Cardiac muscle cell (in vitro differentiated cells and primary cell): ENCODE results near the gene ICAM1. TPM values are rescaled to one million over a fixed set of nuclear protein-coding genes. Genes with fewer than 3 reads are reported as not detected.
A peak's percentile ranks its signal among the peaks of the same experiment; 100 is the strongest.

Experiments
- DNase-seq, 2 donors: peaks; one replicate each; pipeline versions ENCODE4 v3.0.0 to v3.0.0-alpha.2; 2010 to 2017; ENCODE audit warnings: low read depth in 1 of 2, low spot score in 1 of 2
- H3K27ac ChIP-seq: fragments of 200-600 bp; sonication (generic); 2 replicates; pipeline ENCODE4 v1.5.1; 2016
- H3K27me3 ChIP-seq: fragments of 200-600 bp; sonication (generic); 2 replicates; pipeline ENCODE4 v1.6.0; 2016; ENCODE audit warnings: control low read depth
- H3K36me3 ChIP-seq: fragments of 200-600 bp; sonication (generic); 2 replicates; pipeline ENCODE4 v1.5.1; 2016; ENCODE audit warnings: control low read depth
- H3K4me1 ChIP-seq: fragments of 200-600 bp; sonication (generic); 2 replicates; pipeline ENCODE4 v1.8.1; 2017; ENCODE audit warnings: low read depth, mild to moderate bottlenecking, mixed run types
- H3K4me3 ChIP-seq: fragments of 200-600 bp; sonication (generic); 2 replicates; pipeline ENCODE4 v1.5.1; 2016; ENCODE audit warnings: mild to moderate bottlenecking
- H3K9me3 ChIP-seq: fragments of 200-600 bp; sonication (generic); 2 replicates; pipeline ENCODE4 v1.5.1; 2017; ENCODE audit warnings: low read depth, mild to moderate bottlenecking, control low read depth
- polyA plus RNA-seq: library from polyadenylated mRNA; unstranded; fragments of >200 nt; fragmentation: Nextera tagmentation; extraction: Ambion mirVana; gene quantifications from 2 replicates; pipeline ENCODE4 v1.2.1, GENCODE V29; 2016
- total RNA-seq: library from RNA; depleted of rRNA; stranded (reverse); fragments of >200 nt; gene quantifications from 2 replicates; pipeline ENCODE4 v1.2.3, GENCODE V29; 2016
- TF ChIP-seq, protein P1 (sequence below): IDR thresholded peaks from 2 replicates; pipeline ENCODE4 v1.5.1; 2012; ENCODE audit warnings: low read depth, mild to moderate bottlenecking, low read length

ICAM1 gene
- total and polyA plus RNA-seq, 2 experiments from 2014 or later = 0.57 to 0.77 TPM

DNA sequence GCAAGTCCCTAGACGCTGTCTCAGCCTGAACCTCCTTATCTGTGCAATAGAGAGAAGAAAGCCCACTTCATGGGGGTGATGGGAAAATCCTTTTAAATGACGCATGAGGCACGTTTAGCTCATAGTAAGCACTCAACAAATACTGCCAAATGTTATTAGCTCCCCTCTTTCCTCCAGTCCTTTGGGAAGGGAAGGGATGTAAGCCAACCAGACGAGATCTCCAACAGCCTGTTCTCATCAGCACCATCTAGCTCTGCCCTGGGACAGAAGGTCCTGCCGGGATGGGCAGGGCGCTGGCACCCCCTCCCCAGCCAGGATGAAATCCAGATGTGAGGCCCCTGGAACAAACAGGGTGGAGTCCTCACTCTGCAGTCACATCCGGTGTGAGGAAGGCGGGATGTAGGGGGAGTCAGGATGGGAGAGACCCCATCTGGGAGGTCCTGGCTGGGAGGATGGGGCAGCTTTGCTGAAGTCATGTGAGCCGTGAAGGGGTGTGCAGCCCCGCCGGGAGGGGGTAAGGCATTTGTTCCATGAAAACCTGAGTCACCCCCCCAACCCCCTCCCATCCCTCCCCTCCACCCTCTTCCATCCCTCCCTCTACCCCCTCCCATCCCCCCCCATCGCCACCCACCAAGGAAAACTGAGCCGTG is 44.4 kb upstream of the ICAM1 start:
- H3K4me1 ChIP-seq = no peaks in the 10 kb centered on the region
- DNase-seq = peak in 1 of 2 donors; percentile 93
- H3K9me3 ChIP-seq = no peaks in the 10 kb centered on the region
- H3K27ac ChIP-seq = no peak overlapping the region
- H3K27me3 ChIP-seq = no peaks in the 10 kb centered on the region
- no peak overlapping the region for H3K4me3 ChIP-seq
- TF ChIP-seq, protein P1, sequence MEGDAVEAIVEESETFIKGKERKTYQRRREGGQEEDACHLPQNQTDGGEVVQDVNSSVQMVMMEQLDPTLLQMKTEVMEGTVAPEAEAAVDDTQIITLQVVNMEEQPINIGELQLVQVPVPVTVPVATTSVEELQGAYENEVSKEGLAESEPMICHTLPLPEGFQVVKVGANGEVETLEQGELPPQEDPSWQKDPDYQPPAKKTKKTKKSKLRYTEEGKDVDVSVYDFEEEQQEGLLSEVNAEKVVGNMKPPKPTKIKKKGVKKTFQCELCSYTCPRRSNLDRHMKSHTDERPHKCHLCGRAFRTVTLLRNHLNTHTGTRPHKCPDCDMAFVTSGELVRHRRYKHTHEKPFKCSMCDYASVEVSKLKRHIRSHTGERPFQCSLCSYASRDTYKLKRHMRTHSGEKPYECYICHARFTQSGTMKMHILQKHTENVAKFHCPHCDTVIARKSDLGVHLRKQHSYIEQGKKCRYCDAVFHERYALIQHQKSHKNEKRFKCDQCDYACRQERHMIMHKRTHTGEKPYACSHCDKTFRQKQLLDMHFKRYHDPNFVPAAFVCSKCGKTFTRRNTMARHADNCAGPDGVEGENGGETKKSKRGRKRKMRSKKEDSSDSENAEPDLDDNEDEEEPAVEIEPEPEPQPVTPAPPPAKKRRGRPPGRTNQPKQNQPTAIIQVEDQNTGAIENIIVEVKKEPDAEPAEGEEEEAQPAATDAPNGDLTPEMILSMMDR = no peak
- no peaks in the 10 kb centered on the region for H3K36me3 ChIP-seq

DNA sequence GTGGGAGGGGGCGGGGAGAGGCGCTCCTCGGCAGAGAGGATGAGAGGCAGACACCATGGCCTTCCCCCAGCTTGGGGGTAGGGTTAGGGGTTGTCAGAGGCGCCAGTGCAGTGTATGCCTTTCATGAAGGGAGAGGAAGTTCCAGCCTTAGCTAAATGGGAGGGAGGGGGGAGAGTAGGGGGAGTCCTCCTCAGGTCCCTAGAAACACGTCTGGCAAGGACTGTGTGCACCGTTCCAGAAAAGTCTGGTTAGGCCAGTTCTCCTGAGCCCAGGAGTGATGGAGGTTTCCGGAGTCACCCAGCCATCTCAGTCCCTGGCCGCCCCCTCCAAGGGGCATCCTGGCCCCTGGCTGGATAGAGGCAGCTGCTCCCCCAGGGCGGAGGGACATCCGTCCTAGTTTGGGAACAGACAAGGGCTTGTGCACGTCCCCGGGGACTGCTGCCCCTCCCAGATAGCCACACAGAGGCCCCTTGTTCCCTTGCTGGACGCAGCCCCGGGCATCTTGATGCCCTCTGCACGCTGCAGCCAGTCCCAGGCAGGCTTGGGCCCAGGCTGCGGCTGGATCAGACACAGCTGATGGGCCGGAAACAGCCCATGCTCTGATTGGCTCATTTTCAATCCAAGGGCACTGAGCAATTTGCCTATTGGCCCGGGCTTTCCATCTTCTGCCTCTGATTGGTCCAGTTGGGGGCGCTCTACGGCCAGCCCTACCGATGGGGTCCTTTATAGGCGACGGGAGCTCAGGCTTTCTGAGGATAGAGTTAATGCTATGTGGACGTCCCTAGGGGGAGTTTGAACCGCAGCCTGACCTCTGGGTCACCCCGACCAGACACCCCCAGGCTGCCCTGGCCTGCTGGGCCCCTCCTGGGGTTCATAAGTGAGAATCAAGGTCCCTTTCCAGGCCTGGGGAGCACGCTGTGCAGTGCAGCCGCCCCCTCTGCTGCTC is 43.6 kb upstream of the ICAM1 start:
- H3K4me3 ChIP-seq = no peak overlapping the region
- DNase-seq = peak in 1 of 2 donors; percentile 38
- no peaks in the 10 kb centered on the region for H3K36me3 ChIP-seq
- no peak overlapping the region for H3K27ac ChIP-seq
- no peaks in the 10 kb centered on the region for H3K9me3 ChIP-seq
- no peaks in the 10 kb centered on the region for H3K27me3 ChIP-seq
- no peaks in the 10 kb centered on the region for H3K4me1 ChIP-seq
- TF ChIP-seq, protein P1 = no peak

DNA sequence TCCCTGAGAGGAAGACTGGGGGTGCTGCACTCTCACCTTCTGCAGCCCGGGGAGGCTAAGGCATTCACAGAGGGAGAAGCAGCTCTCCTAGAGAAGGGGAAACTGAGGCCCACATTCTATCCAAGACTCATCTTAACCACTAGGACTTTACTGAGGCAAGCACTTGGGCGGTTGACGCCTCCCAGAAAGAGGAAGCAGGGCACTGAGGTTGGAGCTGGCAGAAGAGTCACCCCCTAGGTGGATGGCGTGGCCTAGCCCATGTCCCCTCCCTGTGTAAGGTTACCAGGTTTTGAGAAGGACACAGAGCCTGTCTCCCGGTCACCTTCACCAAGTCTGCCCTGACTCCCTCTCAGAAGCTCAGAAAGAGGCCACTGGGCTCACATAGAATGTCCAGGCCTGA is 42.5 kb upstream of the ICAM1 start:
- Histone ChIP-seq H3K36me3 (no peaks in the 10 kb centered on the region), H3K4me3 (no peak overlapping the region), H3K27me3 (no peaks in the 10 kb centered on the region), H3K27ac (no peak overlapping the region), H3K4me1 (no peaks in the 10 kb centered on the region), H3K9me3 (no peaks in the 10 kb centered on the region)
- DNase-seq = no peak
- TF ChIP-seq, protein P1 = no peak

DNA sequence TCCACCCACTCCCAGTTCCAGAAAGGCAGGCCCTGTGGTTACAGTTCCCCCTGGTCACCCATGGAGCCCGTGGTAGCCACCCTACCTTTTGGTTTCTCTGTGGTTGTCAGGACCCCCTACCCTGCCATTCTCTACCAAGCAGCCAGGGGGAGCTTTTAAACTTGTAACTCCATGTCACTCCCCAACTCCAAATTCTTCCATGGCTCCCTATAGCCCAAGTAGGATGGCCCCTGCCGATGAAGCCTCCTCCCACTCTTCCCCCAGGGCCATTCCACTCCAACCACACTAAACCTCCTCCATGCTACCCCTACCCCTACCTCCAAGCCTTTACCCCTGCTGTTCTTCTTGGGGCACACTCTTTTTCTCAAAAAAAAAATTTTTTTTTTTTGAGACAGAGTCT is 42.0 kb upstream of the ICAM1 start:
- no peak overlapping the region for H3K4me3 ChIP-seq
- TF ChIP-seq, protein P1 = peak; percentile 53
- H3K27me3 ChIP-seq = no peaks in the 10 kb centered on the region
- peak; percentile 44 to 57 for DNase-seq
- no peaks in the 10 kb centered on the region for H3K4me1 ChIP-seq
- no peaks in the 10 kb centered on the region for H3K36me3 ChIP-seq
- no peak overlapping the region for H3K27ac ChIP-seq
- H3K9me3 ChIP-seq = no peaks in the 10 kb centered on the region

DNA sequence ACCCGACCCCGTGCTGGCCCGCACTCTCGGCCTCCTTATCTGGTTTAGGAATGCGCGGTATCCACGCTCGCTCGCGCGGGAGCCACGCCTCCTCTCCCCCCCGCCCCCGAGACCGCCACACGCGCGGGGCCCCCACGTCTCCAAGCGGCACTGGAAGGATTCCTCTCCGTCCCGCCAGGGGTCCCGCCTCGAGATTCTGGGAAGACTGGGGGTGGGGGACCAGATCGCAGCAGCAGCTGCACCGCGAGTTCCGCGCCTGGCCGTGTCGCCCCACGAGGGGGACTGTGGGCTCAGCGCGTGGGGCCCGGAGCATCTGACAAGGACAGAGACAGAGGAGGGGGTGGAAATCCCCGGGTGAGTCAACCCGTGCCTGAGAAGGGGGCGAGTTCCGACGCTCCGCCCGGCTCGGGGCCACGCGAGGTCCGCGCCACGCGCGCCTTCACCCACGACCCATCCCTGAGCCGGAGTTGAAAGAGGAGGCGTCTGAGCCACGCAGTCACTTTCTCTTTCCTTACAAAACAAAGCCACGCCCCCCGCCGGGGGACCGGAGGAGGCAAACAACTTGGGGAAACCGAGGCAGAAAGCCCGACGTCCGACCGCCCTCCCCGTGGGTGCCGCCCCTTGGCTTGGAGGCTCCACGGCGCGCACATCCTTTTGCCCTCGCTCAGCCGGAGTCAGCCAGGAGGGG is 40.6 kb upstream of the ICAM1 start:
- Histone ChIP-seq H3K36me3 (no peaks in the 10 kb centered on the region), H3K4me3 (peak overlapping the region; percentile 55), H3K27ac (no peak overlapping the region), H3K4me1 (no peaks in the 10 kb centered on the region), H3K27me3 (no peaks in the 10 kb centered on the region), H3K9me3 (no peaks in the 10 kb centered on the region)
- TF ChIP-seq, protein P1 = no peak
- DNase-seq = peak; percentile 75 to 76
